HCT116 (cell line): ENCODE measurements around the gene SLC1A4.

Experiments used
- ATF3 ChIP-seq: IDR thresholded peaks from 2 replicates; pipeline ENCODE4 v1.6.1; 2012
- CTCF ChIP-seq, 3 experiments: fragments of 200-600 bp in 1 of 3; sonication (generic) in 1 of 3; IDR thresholded peaks in 2 of 3; conservative IDR thresholded peaks in 1 of 3; 2 replicates each; pipeline ENCODE4 v1.5.1; 2012 to 2017; ENCODE audit warnings: low read depth in 2 of 3, low read length in 2 of 3, antibody characterized with exemption in 1 of 3, borderline replicate concordance in 1 of 3, control low read depth in 1 of 3, mild to moderate bottlenecking in 1 of 3, mixed read lengths in 1 of 3, mixed run types in 1 of 3, moderate library complexity in 1 of 3; ENCODE audit not compliant: insufficient read depth in 1 of 3
- JUND ChIP-seq: IDR thresholded peaks from 2 replicates; pipeline ENCODE4 v1.6.1; 2012
- MAX ChIP-seq: IDR thresholded peaks from 2 replicates; pipeline ENCODE4 v1.6.1; 2012
- POLR2A ChIP-seq: IDR thresholded peaks from 2 replicates; pipeline ENCODE4 v1.7.0; 2011; ENCODE audit warnings: borderline replicate concordance; ENCODE audit not compliant: insufficient read depth, insufficient read length; ENCODE audit errors: extremely low read depth
- POLR2AphosphoS5 ChIP-seq: IDR thresholded peaks from 2 replicates; pipeline ENCODE4 v1.6.1; 2011; ENCODE audit warnings: mild to moderate bottlenecking, low read depth, low read length, moderate library complexity
- RAD21 ChIP-seq: IDR thresholded peaks from 2 replicates; pipeline ENCODE4 v1.6.1; 2012; ENCODE audit warnings: low read depth, mild to moderate bottlenecking
- REST ChIP-seq: IDR thresholded peaks from 2 replicates; pipeline ENCODE4 v1.6.1; 2012; ENCODE audit warnings: low read depth
- YY1 ChIP-seq: IDR thresholded peaks from 2 replicates; pipeline ENCODE4 v1.6.1; 2011; ENCODE audit warnings: low read length, low read depth, moderate library complexity, mild to moderate bottlenecking; ENCODE audit not compliant: insufficient replicate concordance; ENCODE audit errors: extremely low read depth
- ZNF274 ChIP-seq: fragments of 200-500 bp; sonication (Bioruptor generic); IDR thresholded peaks from 2 replicates; pipeline ENCODE4 v1.6.1; 2014; ENCODE audit warnings: mild to moderate bottlenecking, low read depth, low read length, inconsistent platforms

- TF ChIP-seq REST (no peak), ZNF274 (no peak), YY1 (no peak), MAX (no peak), ATF3 (no peak), RAD21 (no peak), POLR2A (no peak), CTCF (IDR thresholded peaks at IDR 0.05 in 2 of 3, conservative IDR thresholded peaks at IDR 0.05 in 1 of 3; ENCODE audit: borderline replicate concordance in 1 of 3, insufficient read depth in 1 of 3, low read depth in 2 of 3, low read length in 2 of 3) (no peak), POLR2AphosphoS5 (no peak), JUND (no peak)
These were observed 10.6 kb downstream of the SLC1A4 start for GRCh38 chr2:64999754-65000153.
